ENCODE results near the gene NELL1.

GRCh38 chr11:21560466-21560975, 891.1 kb downstream of the NELL1 start:
- TF ChIP-seq FOXM1 (IDR thresholded peaks at IDR 0.05; ENCODE audit: low read depth) = no peak
- no peak for TF ChIP-seq CTCF (IDR thresholded peaks at IDR 0.05)
- TF ChIP-seq POLR2AphosphoS5 (IDR thresholded peaks at IDR 0.05; ENCODE audit: low read depth, low read length) = no peak
- no peak for TF ChIP-seq EZH2phosphoT487 (IDR thresholded peaks at IDR 0.05; ENCODE audit: borderline replicate concordance, low read depth)
